Endothelial cell of umbilical vein (primary cell): ENCODE results near the gene GDNF. TPM values are rescaled to one million over a fixed set of nuclear protein-coding genes. Genes with fewer than 3 reads are reported as not detected.

Experiments
- BruUV-seq: library from RNA; stranded (reverse); fragments of 400-500 nt; replicated peaks from 2 replicates; lab custom pipeline; 2021; lab: Mats Ljungman, UMichigan
- CTCF ChIA-PET: fragments of 300-600, 350-600 bp; sonication (Branson Sonifier 250); formaldehyde crosslinking; loops from one replicate; lab custom pipeline; 2021; ENCODE audit warnings: antibody characterized with exemption, inconsistent platforms; lab: Charles Lee
- POLR2A ChIA-PET: fragments of 300-600, 350-600 bp; sonication (Branson Sonifier 250); formaldehyde crosslinking; loops from one replicate; lab custom pipeline; 2021; ENCODE audit warnings: antibody characterized with exemption, inconsistent platforms; lab: Charles Lee
- DNase-seq: peaks from one replicate; pipeline ENCODE4 v3.0.0-alpha.2; 2011; ENCODE audit warnings: low read depth, low spot score
- FAIRE-seq: peaks from 2 replicates; lab custom pipeline; 2011; peaks lifted over from hg19 to GRCh38; lab: Jason Lieb, UNC
- H2AFZ ChIP-seq: 2 replicates; pipeline ENCODE4 v1.6.0; 2012; ENCODE audit warnings: low read depth, low read length, control low read depth, inconsistent platforms
- H3K27ac ChIP-seq: 2 replicates; pipeline ENCODE4 v1.5.1; 2011; ENCODE audit warnings: low read depth, mild to moderate bottlenecking, control low read depth, low read length, moderate library complexity; ENCODE audit not compliant: insufficient read depth
- H3K27me3 ChIP-seq, 2 experiments: 2 replicates each; pipeline versions ENCODE4 v1.6.0 to v1.6.1; 2011; ENCODE audit warnings: low read length in 2 of 2, mixed read lengths in 1 of 2; ENCODE audit not compliant: control insufficient read depth in 2 of 2, insufficient read depth in 2 of 2
- H3K36me3 ChIP-seq, 2 experiments: 2 replicates in 1 of 2; 3 replicates in 1 of 2; pipeline ENCODE4 v1.5.1; 2011; ENCODE audit warnings: low read length in 2 of 2, mild to moderate bottlenecking in 1 of 2, moderate library complexity in 1 of 2; ENCODE audit not compliant: control insufficient read depth in 2 of 2, insufficient read depth in 2 of 2; ENCODE audit errors: extremely low read depth in 1 of 2
- H3K4me1 ChIP-seq: 3 replicates; pipeline ENCODE4 v1.5.1; 2011; ENCODE audit warnings: mild to moderate bottlenecking, low read length; ENCODE audit not compliant: control insufficient read depth, insufficient read depth; ENCODE audit errors: extremely low read depth
- H3K4me2 ChIP-seq: 2 replicates; pipeline ENCODE4 v1.6.1; 2011; ENCODE audit warnings: low read length, control low read depth, mixed read lengths; ENCODE audit not compliant: insufficient read depth
- H3K4me3 ChIP-seq, 3 experiments: fragments of 200-600 bp in 1 of 3; sonication (generic), shearing (Covaris generic) in 1 of 3; replicated peaks in 1 of 3; 2 replicates each; pipeline ENCODE4 v1.5.1; 2011 to 2016; ENCODE audit warnings: control low read depth in 3 of 3, low read length in 3 of 3, mild to moderate bottlenecking in 2 of 3, inconsistent platforms in 1 of 3, low read depth in 1 of 3, moderate library complexity in 1 of 3; ENCODE audit not compliant: insufficient read depth in 1 of 3
- H3K79me2 ChIP-seq: 2 replicates; pipeline ENCODE4 v1.6.0; 2012; ENCODE audit warnings: low read length, inconsistent platforms; ENCODE audit not compliant: control insufficient read depth, insufficient read depth
- H3K9ac ChIP-seq: replicated peaks from 2 replicates; pipeline ENCODE3; 2011; ENCODE audit warnings: low read length, control low read depth; ENCODE audit not compliant: insufficient read depth; ENCODE audit errors: extremely low read depth
- H3K9me1 ChIP-seq: replicated peaks from 3 replicates; pipeline ENCODE4 v1.6.0; 2011; ENCODE audit warnings: mild to moderate bottlenecking, low read length; ENCODE audit not compliant: control insufficient read depth, insufficient read depth; ENCODE audit errors: extremely low read depth
- H3K9me3 ChIP-seq: replicated peaks from 2 replicates; pipeline ENCODE4 v1.5.1; 2012; ENCODE audit warnings: low read length, inconsistent platforms; ENCODE audit not compliant: control insufficient read depth, insufficient read depth
- H4K20me1 ChIP-seq: replicated peaks from 2 replicates; pipeline ENCODE3; 2011; ENCODE audit warnings: mild to moderate bottlenecking, low read length; ENCODE audit not compliant: control insufficient read depth, insufficient read depth; ENCODE audit errors: extremely low read depth
- EZH2 ChIP-seq: IDR thresholded peaks from 2 replicates; pipeline ENCODE4 v1.6.1; 2012; ENCODE audit warnings: borderline replicate concordance, low read depth, mild to moderate bottlenecking, moderate library complexity, low read length, inconsistent platforms; ENCODE audit not compliant: severe bottlenecking
- FOS ChIP-seq: IDR thresholded peaks from 2 replicates; pipeline ENCODE4 v1.6.1; 2011; ENCODE audit warnings: mild to moderate bottlenecking, low read length, moderate library complexity, borderline replicate concordance; ENCODE audit not compliant: insufficient read depth
- GATA2 ChIP-seq: IDR thresholded peaks from 2 replicates; pipeline ENCODE4 v1.7.0; 2011; ENCODE audit warnings: low read depth, mild to moderate bottlenecking, moderate library complexity, mixed read lengths, low read length; ENCODE audit not compliant: insufficient read length, insufficient read depth
- JUN ChIP-seq: IDR thresholded peaks from 2 replicates; pipeline ENCODE4 v1.6.1; 2011; ENCODE audit warnings: borderline replicate concordance, low read depth; ENCODE audit not compliant: insufficient read length, insufficient read depth
- MYC ChIP-seq: IDR thresholded peaks from one replicate; pipeline ENCODE4 v1.6.1; 2011; ENCODE audit warnings: mild to moderate bottlenecking, low read depth, low read length
- POLR2A ChIP-seq: IDR thresholded peaks from 2 replicates; pipeline ENCODE4 v1.6.1; 2012; ENCODE audit warnings: low read depth, mild to moderate bottlenecking, control low read depth, low read length
- POLR2AphosphoS5 ChIP-seq: IDR thresholded peaks from 2 replicates; pipeline ENCODE4 v1.6.1; 2012; ENCODE audit warnings: low read depth, mild to moderate bottlenecking, control low read depth, low read length, moderate library complexity; ENCODE audit not compliant: insufficient read depth
- dilution Hi-C: fragments of 300-500 bp; cut with MboI; formaldehyde crosslinking; loops from one replicate; pipeline ENCODE4 v1.15.0; 2019; ENCODE audit warnings: low sequenced_read_pairs; ENCODE audit not compliant: extremely low pct_ligation_motif_present
- intact Hi-C: fragments of 100-400 bp; cut with micrococcal nuclease; formaldehyde crosslinking; loops from one replicate; pipeline ENCODE4 v1.10.0; 2022
- polyA plus RNA-seq, 4 experiments: library from polyadenylated mRNA; depleted of rRNA in 3 of 4; stranded (reverse) in 3 of 4; unstranded in 1 of 4; fragments of >200 nt; gene quantifications; 2 replicates each; pipeline versions ENCODE4 v1.2.1 to v1.2.3, GENCODE V29; 2011 to 2012; ENCODE audit warnings: missing spikeins in 1 of 4
- total RNA-seq: library from RNA; stranded (reverse); gene quantifications from 2 replicates; pipeline ENCODE4 v1.2.3, GENCODE V29; 2021
- TF ChIP-seq, protein P1 (sequence below), 2 donors: IDR thresholded peaks; 1 replicate in 1 of 2; 2 replicates in 1 of 2; pipeline ENCODE4 v1.5.1; 2011; ENCODE audit warnings: low read length in 2 of 2, mild to moderate bottlenecking in 2 of 2, moderate library complexity in 2 of 2, control low read depth in 1 of 2, inconsistent platforms in 1 of 2, low read depth in 1 of 2; ENCODE audit not compliant: insufficient read depth in 1 of 2; ENCODE audit errors: extremely low read depth in 1 of 2
- TF ChIP-seq, protein P2 (sequence below): IDR thresholded peaks from 2 replicates; pipeline ENCODE4 v1.6.1; 2011; ENCODE audit not compliant: insufficient read depth, insufficient read length

The GDNF gene
- total and polyA plus RNA-seq, 2 donors (not counting 3 experiments of a cell fraction or from before 2014, with no cell fraction given), result not detected

DNA sequence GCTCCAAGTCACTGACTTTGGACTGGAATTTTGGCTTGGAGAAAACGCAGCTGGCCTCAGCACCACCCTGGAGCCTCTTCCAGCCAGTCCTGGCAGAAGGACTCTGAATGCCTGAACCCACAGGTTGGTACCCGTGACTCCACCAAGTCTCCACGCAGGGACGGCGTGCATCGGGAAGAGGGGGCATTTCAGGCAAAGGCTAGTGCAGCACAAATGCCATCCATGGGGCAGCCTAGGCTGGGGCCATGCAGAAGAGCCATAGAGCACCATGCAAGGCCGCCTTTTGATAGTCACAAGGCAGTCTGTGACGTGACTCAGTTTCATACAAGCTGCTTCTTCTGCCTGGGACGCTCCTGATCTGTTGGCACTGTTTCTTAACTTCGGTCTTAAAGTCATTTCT lies 28.0 kb downstream of the GDNF start:
- Histone ChIP-seq H3K9me3 (no peaks in the 10 kb centered on the region), H3K9ac (no peak overlapping the region), H3K4me3 (no peak overlapping the region), H3K27me3 (peaks cover 0 to 2% of the 10 kb centered on the region in 2 experiments), H3K9me1 (no peaks in the 10 kb centered on the region), H3K27ac (no peak overlapping the region), H3K4me1 (peaks cover 2% of the 10 kb centered on the region), H3K4me2 (no peak overlapping the region), H4K20me1 (no peaks in the 10 kb centered on the region), H3K79me2 (no peaks in the 10 kb centered on the region), H3K36me3 (no peaks in the 10 kb centered on the region), H2AFZ (no peak overlapping the region)
- DNase-seq (no peak), FAIRE-seq (no peak)
- TF ChIP-seq POLR2A (no peak), POLR2AphosphoS5 (no peak), EZH2 (no peak), JUN (no peak), FOS (no peak), GATA2 (no peak), MYC (no peak)
- TF ChIP-seq, protein P1, sequence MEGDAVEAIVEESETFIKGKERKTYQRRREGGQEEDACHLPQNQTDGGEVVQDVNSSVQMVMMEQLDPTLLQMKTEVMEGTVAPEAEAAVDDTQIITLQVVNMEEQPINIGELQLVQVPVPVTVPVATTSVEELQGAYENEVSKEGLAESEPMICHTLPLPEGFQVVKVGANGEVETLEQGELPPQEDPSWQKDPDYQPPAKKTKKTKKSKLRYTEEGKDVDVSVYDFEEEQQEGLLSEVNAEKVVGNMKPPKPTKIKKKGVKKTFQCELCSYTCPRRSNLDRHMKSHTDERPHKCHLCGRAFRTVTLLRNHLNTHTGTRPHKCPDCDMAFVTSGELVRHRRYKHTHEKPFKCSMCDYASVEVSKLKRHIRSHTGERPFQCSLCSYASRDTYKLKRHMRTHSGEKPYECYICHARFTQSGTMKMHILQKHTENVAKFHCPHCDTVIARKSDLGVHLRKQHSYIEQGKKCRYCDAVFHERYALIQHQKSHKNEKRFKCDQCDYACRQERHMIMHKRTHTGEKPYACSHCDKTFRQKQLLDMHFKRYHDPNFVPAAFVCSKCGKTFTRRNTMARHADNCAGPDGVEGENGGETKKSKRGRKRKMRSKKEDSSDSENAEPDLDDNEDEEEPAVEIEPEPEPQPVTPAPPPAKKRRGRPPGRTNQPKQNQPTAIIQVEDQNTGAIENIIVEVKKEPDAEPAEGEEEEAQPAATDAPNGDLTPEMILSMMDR (IDR thresholded peaks at IDR 0.05; ENCODE audit: extremely low read depth in 1 of 2, insufficient read depth in 1 of 2, low read depth in 1 of 2, low read length in 2 of 2), result no peak
- TF ChIP-seq, protein P2, sequence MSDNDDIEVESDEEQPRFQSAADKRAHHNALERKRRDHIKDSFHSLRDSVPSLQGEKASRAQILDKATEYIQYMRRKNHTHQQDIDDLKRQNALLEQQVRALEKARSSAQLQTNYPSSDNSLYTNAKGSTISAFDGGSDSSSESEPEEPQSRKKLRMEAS, result no peak
- CTCF ChIA-PET, result interaction anchor here (1.6 kb wide), 1 partner anchor 25 kb away, joined by 3 read pairs; no protein-coding TSS in a partner anchor
- dilution Hi-C loops, result no loop called here
- intact Hi-C loops, result no loop called here
- POLR2A ChIA-PET, result no interaction called here
- no TSS peak for BruUV-seq
